Subcutaneous abdominal adipose tissue (tissue), 5 donors: ENCODE measurements around the gene XYLT1.

Experiments used
- H3K27ac ChIP-seq: one replicate; pipeline ENCODE4 v1.7.0; 2013; ENCODE audit warnings: low read depth, mild to moderate bottlenecking, inconsistent platforms, low read length, moderate library complexity
- H3K27me3 ChIP-seq, 5 donors: one replicate each; pipeline ENCODE4 v1.7.0; 2013; ENCODE audit warnings: low read length in 5 of 5, inconsistent platforms in 1 of 5; ENCODE audit not compliant: control insufficient read depth in 5 of 5, insufficient read depth in 4 of 5
- H3K36me3 ChIP-seq, 5 donors: one replicate each; pipeline ENCODE4 v1.7.0; 2013; ENCODE audit warnings: low read length in 5 of 5; ENCODE audit not compliant: control insufficient read depth in 5 of 5, insufficient read depth in 5 of 5
- H3K4me1 ChIP-seq, 5 donors: one replicate each; pipeline ENCODE4 v1.7.0; 2013; ENCODE audit warnings: low read length in 5 of 5, mild to moderate bottlenecking in 3 of 5, moderate library complexity in 1 of 5; ENCODE audit not compliant: control insufficient read depth in 5 of 5, insufficient read depth in 5 of 5
- H3K4me3 ChIP-seq, 5 donors: one replicate each; pipeline ENCODE4 v1.7.0; 2013; ENCODE audit warnings: low read length in 5 of 5, low read depth in 1 of 5
- H3K9ac ChIP-seq, 5 donors: one replicate each; pipeline ENCODE4 v1.7.0; 2013; ENCODE audit warnings: low read length in 5 of 5, mild to moderate bottlenecking in 4 of 5, moderate library complexity in 3 of 5
- H3K9me3 ChIP-seq, 5 donors: one replicate each; pipeline ENCODE4 v1.7.0; 2013; ENCODE audit warnings: low read length in 5 of 5; ENCODE audit not compliant: control insufficient read depth in 5 of 5
- donor health status: healthy.
- donor health status: healthy.
- donor health status: healthy.
- donor health status: healthy.
- donor health status: healthy.

Gene XYLT1

GRCh38 chr16:17450291-17450690, 20.5 kb downstream of the XYLT1 start:
- no peaks in the 10 kb centered on the region for H3K9me3 ChIP-seq
- peaks cover 0 to 32% (median 21%) of the 10 kb centered on the region in 5 donors for H3K4me1 ChIP-seq
- H3K27me3 ChIP-seq, result no peaks in the 10 kb centered on the region
- H3K4me3 ChIP-seq, result no peak overlapping the region
- H3K36me3 ChIP-seq, result no peaks in the 10 kb centered on the region
- H3K27ac ChIP-seq, result no peak overlapping the region
- no peak overlapping the region for H3K9ac ChIP-seq

GRCh38 chr16:17448640-17449638, 21.8 kb downstream of the XYLT1 start:
- Histone ChIP-seq H3K27me3 (no peaks in the 10 kb centered on the region), H3K4me3 (no peak overlapping the region), H3K9ac (no peak overlapping the region), H3K36me3 (no peaks in the 10 kb centered on the region), H3K27ac (no peak overlapping the region), H3K9me3 (no peaks in the 10 kb centered on the region), H3K4me1 (peaks cover 0 to 32% (median 21%) of the 10 kb centered on the region in 5 donors)

- no peak overlapping the region for H3K27ac ChIP-seq
- H3K27me3 ChIP-seq, result no peaks in the 10 kb centered on the region
- no peak overlapping the region for H3K9ac ChIP-seq
- no peak overlapping the region for H3K4me3 ChIP-seq
- peaks cover 0 to 25% (median 16%) of the 10 kb centered on the region in 5 donors for H3K4me1 ChIP-seq
- H3K36me3 ChIP-seq, result no peaks in the 10 kb centered on the region
- no peaks in the 10 kb centered on the region for H3K9me3 ChIP-seq
These were observed 23.6 kb downstream of the XYLT1 start for GRCh38 chr16:17447101-17447569.

GRCh38 chr16:17446661-17447060, 24.1 kb downstream of the XYLT1 start:
- Histone ChIP-seq H3K27ac (no peak overlapping the region), H3K9me3 (no peaks in the 10 kb centered on the region), H3K36me3 (no peaks in the 10 kb centered on the region), H3K4me1 (peaks cover 0 to 25% (median 16%) of the 10 kb centered on the region in 5 donors), H3K4me3 (no peak overlapping the region), H3K27me3 (no peaks in the 10 kb centered on the region), H3K9ac (no peak overlapping the region)

- H3K4me3 ChIP-seq, result no peak overlapping the region
- H3K36me3 ChIP-seq, result no peaks in the 10 kb centered on the region
- no peaks in the 10 kb centered on the region for H3K9me3 ChIP-seq
- peaks cover 0 to 25% (median 16%) of the 10 kb centered on the region in 5 donors for H3K4me1 ChIP-seq
- H3K9ac ChIP-seq, result no peak overlapping the region
- H3K27me3 ChIP-seq, result no peaks in the 10 kb centered on the region
- no peak overlapping the region for H3K27ac ChIP-seq
These were observed 25.3 kb downstream of the XYLT1 start for GRCh38 chr16:17445421-17445820.

GRCh38 chr16:17444658-17445057, 26.1 kb downstream of the XYLT1 start:
- no peak overlapping the region for H3K27ac ChIP-seq
- H3K36me3 ChIP-seq, result no peaks in the 10 kb centered on the region
- H3K4me3 ChIP-seq, result no peak overlapping the region
- no peak overlapping the region for H3K9ac ChIP-seq
- no peaks in the 10 kb centered on the region for H3K27me3 ChIP-seq
- no peaks in the 10 kb centered on the region for H3K9me3 ChIP-seq
- H3K4me1 ChIP-seq, result peaks cover 0 to 24% (median 16%) of the 10 kb centered on the region in 5 donors

- H3K9me3 ChIP-seq, result no peaks in the 10 kb centered on the region
- no peaks in the 10 kb centered on the region for H3K36me3 ChIP-seq
- no peaks in the 10 kb centered on the region for H3K27me3 ChIP-seq
- peaks cover 0 to 18% (median 7%) of the 10 kb centered on the region in 5 donors for H3K4me1 ChIP-seq
- H3K4me3 ChIP-seq, result no peak overlapping the region
- H3K27ac ChIP-seq, result no peak overlapping the region
- H3K9ac ChIP-seq, result no peak overlapping the region
These were observed 30.6 kb downstream of the XYLT1 start for GRCh38 chr16:17440131-17440530.

GRCh38 chr16:17439580-17439979, 31.2 kb downstream of the XYLT1 start:
- Histone ChIP-seq H3K9me3 (no peaks in the 10 kb centered on the region), H3K36me3 (no peaks in the 10 kb centered on the region), H3K4me1 (peaks cover 0 to 20% (median 9%) of the 10 kb centered on the region in 5 donors), H3K9ac (no peak overlapping the region), H3K27ac (no peak overlapping the region), H3K27me3 (no peaks in the 10 kb centered on the region), H3K4me3 (no peak overlapping the region)

- Histone ChIP-seq H3K27me3 (no peaks in the 10 kb centered on the region), H3K4me3 (no peak overlapping the region), H3K36me3 (no peaks in the 10 kb centered on the region), H3K4me1 (peaks cover 0 to 30% (median 16%) of the 10 kb centered on the region in 5 donors), H3K9me3 (no peaks in the 10 kb centered on the region), H3K9ac (no peak overlapping the region), H3K27ac (no peak overlapping the region)
These were observed 32.8 kb downstream of the XYLT1 start for GRCh38 chr16:17437981-17438380.

GRCh38 chr16:17437127-17437720, 33.5 kb downstream of the XYLT1 start:
- H3K36me3 ChIP-seq, result no peaks in the 10 kb centered on the region

More at GRCh38 chr16:17437127-17437720, 33.5 kb downstream of the XYLT1 start:
- H3K4me1 ChIP-seq, result peaks cover 0 to 34% (median 19%) of the 10 kb centered on the region in 5 donors
- no peaks in the 10 kb centered on the region for H3K27me3 ChIP-seq
- H3K9ac ChIP-seq, result no peak overlapping the region
- H3K9me3 ChIP-seq, result no peaks in the 10 kb centered on the region
- H3K27ac ChIP-seq, result no peak overlapping the region
- H3K4me3 ChIP-seq, result no peak overlapping the region
